HEK293 (cell line): Measurements from ENCODE around the gene GP9.

Experiments
- GFI1B ChIP-seq: fragments of 450-650 bp; formaldehyde crosslinking; IDR thresholded peaks from 2 replicates; pipeline ENCODE4 v1.5.1; 2016; ENCODE audit warnings: missing biosample characterization, missing genetic modification characterization
- GLIS1 ChIP-seq: fragments of 450-650 bp; formaldehyde crosslinking; IDR thresholded peaks from 2 replicates; pipeline ENCODE4 v1.5.1; 2016; ENCODE audit warnings: missing biosample characterization, missing genetic modification characterization
- KLF1 ChIP-seq: fragments of 450-650 bp; formaldehyde crosslinking; IDR thresholded peaks from 2 replicates; pipeline ENCODE4 v1.5.1; 2016; ENCODE audit warnings: missing biosample characterization, missing genetic modification characterization
- ZBTB49 ChIP-seq: fragments of 450-650 bp; formaldehyde crosslinking; IDR thresholded peaks from 2 replicates; pipeline ENCODE4 v1.5.1; 2016; ENCODE audit warnings: missing biosample characterization, missing genetic modification characterization, low read depth
- ZIC2 ChIP-seq: fragments of 450-650 bp; formaldehyde crosslinking; IDR thresholded peaks from 2 replicates; pipeline ENCODE4 v1.5.1; 2016; ENCODE audit warnings: missing biosample characterization, missing genetic modification characterization
- ZNF10 ChIP-seq: fragments of 450-650 bp; formaldehyde crosslinking; IDR thresholded peaks from 2 replicates; pipeline ENCODE4 v1.5.1; 2017; ENCODE audit warnings: missing biosample characterization, missing genetic modification characterization
- ZNF138 ChIP-seq: fragments of 450-650 bp; formaldehyde crosslinking; IDR thresholded peaks from 2 replicates; pipeline ENCODE4 v1.5.1; 2016; ENCODE audit warnings: missing biosample characterization, missing genetic modification characterization, borderline replicate concordance
- ZNF155 ChIP-seq: fragments of 450-650 bp; formaldehyde crosslinking; IDR thresholded peaks from 2 replicates; pipeline ENCODE4 v1.5.1; 2016; ENCODE audit warnings: missing biosample characterization, missing genetic modification characterization
- ZNF175 ChIP-seq: fragments of 450-650 bp; formaldehyde crosslinking; IDR thresholded peaks from 2 replicates; pipeline ENCODE4 v1.5.1; 2016; ENCODE audit warnings: missing biosample characterization, missing genetic modification characterization
- ZNF350 ChIP-seq: fragments of 450-650 bp; formaldehyde crosslinking; IDR thresholded peaks from 2 replicates; pipeline ENCODE4 v1.5.0; 2017; ENCODE audit warnings: missing biosample characterization, mild to moderate bottlenecking, missing genetic modification characterization
- ZNF394 ChIP-seq: fragments of 450-650 bp; formaldehyde crosslinking; IDR thresholded peaks from 2 replicates; pipeline ENCODE4 v1.5.1; 2016; ENCODE audit warnings: missing biosample characterization, missing genetic modification characterization, mild to moderate bottlenecking, moderate library complexity, borderline replicate concordance
- ZNF521 ChIP-seq: fragments of 450-650 bp; formaldehyde crosslinking; IDR thresholded peaks from 2 replicates; pipeline ENCODE4 v1.5.1; 2017; ENCODE audit warnings: missing biosample characterization, mild to moderate bottlenecking, missing genetic modification characterization
- ZNF544 ChIP-seq: fragments of 450-650 bp; formaldehyde crosslinking; IDR thresholded peaks from 2 replicates; pipeline ENCODE4 v1.5.0; 2017; ENCODE audit warnings: missing biosample characterization, missing genetic modification characterization
- ZNF558 ChIP-seq: fragments of 450-650 bp; formaldehyde crosslinking; IDR thresholded peaks from 2 replicates; pipeline ENCODE4 v1.5.1; 2016; ENCODE audit warnings: missing biosample characterization, missing genetic modification characterization
- ZNF571 ChIP-seq: fragments of 450-650 bp; formaldehyde crosslinking; IDR thresholded peaks from 2 replicates; pipeline ENCODE4 v1.5.0; 2017; ENCODE audit warnings: missing biosample characterization, missing genetic modification characterization
- ZNF596 ChIP-seq: fragments of 450-650 bp; IDR thresholded peaks from 2 replicates; pipeline ENCODE4 v1.5.0; 2018; ENCODE audit warnings: missing biosample characterization, mild to moderate bottlenecking, missing genetic modification characterization, moderate library complexity
- ZNF600 ChIP-seq: fragments of 450-650 bp; formaldehyde crosslinking; IDR thresholded peaks from 2 replicates; pipeline ENCODE4 v1.5.1; 2016; ENCODE audit warnings: missing biosample characterization, missing genetic modification characterization
- ZNF610 ChIP-seq: fragments of 450-650 bp; formaldehyde crosslinking; IDR thresholded peaks from 2 replicates; pipeline ENCODE4 v1.5.1; 2016; ENCODE audit warnings: missing biosample characterization, missing genetic modification characterization, borderline replicate concordance
- ZNF639 ChIP-seq: fragments of 450-650 bp; formaldehyde crosslinking; IDR thresholded peaks from 2 replicates; pipeline ENCODE4 v1.5.1; 2016; ENCODE audit warnings: missing biosample characterization, missing genetic modification characterization
- ZNF660 ChIP-seq: fragments of 450-650 bp; IDR thresholded peaks from 2 replicates; pipeline ENCODE4 v1.5.1; 2018; ENCODE audit warnings: missing biosample characterization, mild to moderate bottlenecking, missing genetic modification characterization
- ZSCAN18 ChIP-seq: fragments of 450-650 bp; formaldehyde crosslinking; IDR thresholded peaks from 2 replicates; pipeline ENCODE4 v1.5.1; 2016; ENCODE audit warnings: missing biosample characterization, missing genetic modification characterization
- TF ChIP-seq, protein P1 (sequence below): fragments of 450-650 bp; formaldehyde crosslinking; conservative IDR thresholded peaks from 2 replicates; pipeline ENCODE4 v1.5.1; 2016; ENCODE audit warnings: low read depth, missing biosample characterization, missing genetic modification characterization
- TF ChIP-seq, protein P2 (sequence below): fragments of 450-650 bp; formaldehyde crosslinking; IDR thresholded peaks from 2 replicates; pipeline ENCODE4 v1.5.1; 2017; ENCODE audit warnings: missing biosample characterization, missing genetic modification characterization
- TF ChIP-seq, protein P3 (sequence below): fragments of 450-650 bp; IDR thresholded peaks from 2 replicates; pipeline ENCODE4 v1.5.1; 2018; ENCODE audit warnings: missing biosample characterization, mild to moderate bottlenecking, missing genetic modification characterization
- TF ChIP-seq, protein P4 (sequence below): sonication (generic); formaldehyde crosslinking; IDR thresholded peaks from 2 replicates; pipeline ENCODE4 v1.8.1; 2022; ENCODE audit warnings: mild to moderate bottlenecking, moderate library complexity, missing genetic modification reagents

The GP9 gene

GRCh38 chr3:129039271-129040038 lies 21.1 kb upstream of the GP9 start (continued):
- TF ChIP-seq ZNF138 (tag by site-specific recombination), result no peak
- no peak for TF ChIP-seq ZBTB49 (tag by site-specific recombination)
- peak; percentile 97 for TF ChIP-seq ZIC2 (tag by site-specific recombination)
- 0 out of 2 replicates have a peak, but pooled peaks have one; percentile 17 for TF ChIP-seq ZNF600
- no peak for TF ChIP-seq ZSCAN18 (tag by site-specific recombination)
- TF ChIP-seq ZNF10, result peak; percentile 50; the same call in 1 of the 2 replicates
- TF ChIP-seq ZNF596 (tag by site-specific recombination), result no peak
- TF ChIP-seq, protein P1, sequence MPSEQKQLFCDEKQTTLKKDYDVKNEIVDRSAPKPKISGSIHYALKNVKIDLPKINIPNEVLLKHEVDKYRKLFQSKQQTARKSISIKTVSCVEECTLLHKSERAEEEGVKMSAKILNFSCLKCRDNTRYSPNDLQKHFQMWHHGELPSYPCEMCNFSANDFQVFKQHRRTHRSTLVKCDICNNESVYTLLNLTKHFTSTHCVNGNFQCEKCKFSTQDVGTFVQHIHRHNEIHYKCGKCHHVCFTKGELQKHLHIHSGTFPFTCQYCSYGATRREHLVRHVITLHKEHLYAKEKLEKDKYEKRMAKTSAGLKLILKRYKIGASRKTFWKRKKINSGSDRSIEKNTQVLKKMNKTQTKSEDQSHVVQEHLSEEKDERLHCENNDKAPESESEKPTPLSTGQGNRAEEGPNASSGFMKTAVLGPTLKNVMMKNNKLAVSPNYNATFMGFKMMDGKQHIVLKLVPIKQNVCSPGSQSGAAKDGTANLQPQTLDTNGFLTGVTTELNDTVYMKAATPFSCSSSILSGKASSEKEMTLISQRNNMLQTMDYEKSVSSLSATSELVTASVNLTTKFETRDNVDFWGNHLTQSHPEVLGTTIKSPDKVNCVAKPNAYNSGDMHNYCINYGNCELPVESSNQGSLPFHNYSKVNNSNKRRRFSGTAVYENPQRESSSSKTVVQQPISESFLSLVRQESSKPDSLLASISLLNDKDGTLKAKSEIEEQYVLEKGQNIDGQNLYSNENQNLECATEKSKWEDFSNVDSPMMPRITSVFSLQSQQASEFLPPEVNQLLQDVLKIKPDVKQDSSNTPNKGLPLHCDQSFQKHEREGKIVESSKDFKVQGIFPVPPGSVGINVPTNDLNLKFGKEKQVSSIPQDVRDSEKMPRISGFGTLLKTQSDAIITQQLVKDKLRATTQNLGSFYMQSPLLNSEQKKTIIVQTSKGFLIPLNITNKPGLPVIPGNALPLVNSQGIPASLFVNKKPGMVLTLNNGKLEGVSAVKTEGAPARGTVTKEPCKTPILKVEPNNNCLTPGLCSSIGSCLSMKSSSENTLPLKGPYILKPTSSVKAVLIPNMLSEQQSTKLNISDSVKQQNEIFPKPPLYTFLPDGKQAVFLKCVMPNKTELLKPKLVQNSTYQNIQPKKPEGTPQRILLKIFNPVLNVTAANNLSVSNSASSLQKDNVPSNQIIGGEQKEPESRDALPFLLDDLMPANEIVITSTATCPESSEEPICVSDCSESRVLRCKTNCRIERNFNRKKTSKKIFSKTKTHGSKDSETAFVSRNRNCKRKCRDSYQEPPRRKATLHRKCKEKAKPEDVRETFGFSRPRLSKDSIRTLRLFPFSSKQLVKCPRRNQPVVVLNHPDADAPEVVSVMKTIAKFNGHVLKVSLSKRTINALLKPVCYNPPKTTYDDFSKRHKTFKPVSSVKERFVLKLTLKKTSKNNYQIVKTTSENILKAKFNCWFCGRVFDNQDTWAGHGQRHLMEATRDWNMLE, result no peak
- no peak for TF ChIP-seq ZNF350 (tag by site-specific recombination)
- TF ChIP-seq GFI1B, result no peak
- no peak for TF ChIP-seq ZNF639
- peak; percentile 48; the same call in 1 of the 2 replicates for TF ChIP-seq ZNF660 (tag by site-specific recombination)
- peak; percentile 21; the same call in 1 of the 2 replicates for TF ChIP-seq GLIS1 (tag by site-specific recombination)
- TF ChIP-seq, protein P2, sequence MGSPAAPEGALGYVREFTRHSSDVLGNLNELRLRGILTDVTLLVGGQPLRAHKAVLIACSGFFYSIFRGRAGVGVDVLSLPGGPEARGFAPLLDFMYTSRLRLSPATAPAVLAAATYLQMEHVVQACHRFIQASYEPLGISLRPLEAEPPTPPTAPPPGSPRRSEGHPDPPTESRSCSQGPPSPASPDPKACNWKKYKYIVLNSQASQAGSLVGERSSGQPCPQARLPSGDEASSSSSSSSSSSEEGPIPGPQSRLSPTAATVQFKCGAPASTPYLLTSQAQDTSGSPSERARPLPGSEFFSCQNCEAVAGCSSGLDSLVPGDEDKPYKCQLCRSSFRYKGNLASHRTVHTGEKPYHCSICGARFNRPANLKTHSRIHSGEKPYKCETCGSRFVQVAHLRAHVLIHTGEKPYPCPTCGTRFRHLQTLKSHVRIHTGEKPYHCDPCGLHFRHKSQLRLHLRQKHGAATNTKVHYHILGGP (tag by site-specific recombination), result no peak
- TF ChIP-seq ZNF571, result no peak
- TF ChIP-seq ZNF155 (tag by site-specific recombination), result no peak
- no peak for TF ChIP-seq ZNF521 (tag by site-specific recombination)
- TF ChIP-seq ZNF175 (tag by site-specific recombination), result no peak
- no peak for TF ChIP-seq ZNF394 (tag by site-specific recombination)
- peak; percentile 81; the same call in 1 of the 2 replicates for TF ChIP-seq ZNF544 (tag by site-specific recombination)
- TF ChIP-seq, protein P3, sequence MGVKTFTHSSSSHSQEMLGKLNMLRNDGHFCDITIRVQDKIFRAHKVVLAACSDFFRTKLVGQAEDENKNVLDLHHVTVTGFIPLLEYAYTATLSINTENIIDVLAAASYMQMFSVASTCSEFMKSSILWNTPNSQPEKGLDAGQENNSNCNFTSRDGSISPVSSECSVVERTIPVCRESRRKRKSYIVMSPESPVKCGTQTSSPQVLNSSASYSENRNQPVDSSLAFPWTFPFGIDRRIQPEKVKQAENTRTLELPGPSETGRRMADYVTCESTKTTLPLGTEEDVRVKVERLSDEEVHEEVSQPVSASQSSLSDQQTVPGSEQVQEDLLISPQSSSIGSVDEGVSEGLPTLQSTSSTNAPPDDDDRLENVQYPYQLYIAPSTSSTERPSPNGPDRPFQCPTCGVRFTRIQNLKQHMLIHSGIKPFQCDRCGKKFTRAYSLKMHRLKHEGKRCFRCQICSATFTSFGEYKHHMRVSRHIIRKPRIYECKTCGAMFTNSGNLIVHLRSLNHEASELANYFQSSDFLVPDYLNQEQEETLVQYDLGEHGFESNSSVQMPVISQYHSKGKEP (tag by site-specific recombination), result no peak
- TF ChIP-seq KLF1 (tag by site-specific recombination), result no peak
- TF ChIP-seq ZNF558 (tag by site-specific recombination), result no peak
- no peak for TF ChIP-seq ZNF610 (tag by site-specific recombination)
- TF ChIP-seq, protein P4, sequence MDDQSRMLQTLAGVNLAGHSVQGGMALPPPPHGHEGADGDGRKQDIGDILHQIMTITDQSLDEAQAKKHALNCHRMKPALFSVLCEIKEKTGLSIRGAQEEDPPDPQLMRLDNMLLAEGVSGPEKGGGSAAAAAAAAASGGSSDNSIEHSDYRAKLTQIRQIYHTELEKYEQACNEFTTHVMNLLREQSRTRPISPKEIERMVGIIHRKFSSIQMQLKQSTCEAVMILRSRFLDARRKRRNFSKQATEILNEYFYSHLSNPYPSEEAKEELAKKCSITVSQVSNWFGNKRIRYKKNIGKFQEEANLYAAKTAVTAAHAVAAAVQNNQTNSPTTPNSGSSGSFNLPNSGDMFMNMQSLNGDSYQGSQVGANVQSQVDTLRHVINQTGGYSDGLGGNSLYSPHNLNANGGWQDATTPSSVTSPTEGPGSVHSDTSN (CRISPR knock-in tag), result no peak
